GM12873 (cell line): Measurements from ENCODE around the gene CACNA2D1.

Source experiments
- CTCF ChIP-seq: IDR thresholded peaks from 2 replicates; pipeline ENCODE4 v1.5.1; 2012; ENCODE audit warnings: low read depth, mild to moderate bottlenecking, moderate library complexity, low read length, control low read depth; ENCODE audit not compliant: insufficient read depth; ENCODE audit errors: missing control alignments

Gene CACNA2D1

GRCh38 chr7:82071468-82071867 is 372.1 kb downstream of the CACNA2D1 start:
- TF ChIP-seq CTCF: no peak

GRCh38 chr7:82067628-82068264 is 375.8 kb downstream of the CACNA2D1 start:
- TF ChIP-seq CTCF: no peak

GRCh38 chr7:82057476-82057875 is 386.1 kb downstream of the CACNA2D1 start:
- no peak for TF ChIP-seq CTCF

- TF ChIP-seq CTCF: no peak
Observed at GRCh38 chr7:82056282-82056681, 387.3 kb downstream of the CACNA2D1 start.

- no peak for TF ChIP-seq CTCF
Observed at GRCh38 chr7:82054544-82054943, 389.0 kb downstream of the CACNA2D1 start.

GRCh38 chr7:82053453-82054032 is 390.0 kb downstream of the CACNA2D1 start:
- TF ChIP-seq CTCF: no peak

GRCh38 chr7:82051601-82052000 is 392.0 kb downstream of the CACNA2D1 start:
- no peak for TF ChIP-seq CTCF
